Testis (tissue), 2 donors: ENCODE data around the gene ANKS1B.

Experiments
- POLR2A ChIP-seq: fragments of 450-650 bp; IDR thresholded peaks from one replicate; pipeline ENCODE4 v1.6.1; 2017; ENCODE audit warnings: antibody characterized with exemption, mild to moderate bottlenecking, moderate library complexity
- TF ChIP-seq, protein P1 (sequence below), 3 experiments: fragments of 450-650 bp in 2 of 3; fragments of 200-600 bp in 1 of 3; sonication (generic) in 1 of 3; IDR thresholded peaks; one replicate each; pipeline ENCODE4 v1.5.1; 2016 to 2019; ENCODE audit warnings: antibody characterized with exemption in 3 of 3, mild to moderate bottlenecking in 2 of 3, moderate library complexity in 1 of 3

- TF ChIP-seq, protein P1, sequence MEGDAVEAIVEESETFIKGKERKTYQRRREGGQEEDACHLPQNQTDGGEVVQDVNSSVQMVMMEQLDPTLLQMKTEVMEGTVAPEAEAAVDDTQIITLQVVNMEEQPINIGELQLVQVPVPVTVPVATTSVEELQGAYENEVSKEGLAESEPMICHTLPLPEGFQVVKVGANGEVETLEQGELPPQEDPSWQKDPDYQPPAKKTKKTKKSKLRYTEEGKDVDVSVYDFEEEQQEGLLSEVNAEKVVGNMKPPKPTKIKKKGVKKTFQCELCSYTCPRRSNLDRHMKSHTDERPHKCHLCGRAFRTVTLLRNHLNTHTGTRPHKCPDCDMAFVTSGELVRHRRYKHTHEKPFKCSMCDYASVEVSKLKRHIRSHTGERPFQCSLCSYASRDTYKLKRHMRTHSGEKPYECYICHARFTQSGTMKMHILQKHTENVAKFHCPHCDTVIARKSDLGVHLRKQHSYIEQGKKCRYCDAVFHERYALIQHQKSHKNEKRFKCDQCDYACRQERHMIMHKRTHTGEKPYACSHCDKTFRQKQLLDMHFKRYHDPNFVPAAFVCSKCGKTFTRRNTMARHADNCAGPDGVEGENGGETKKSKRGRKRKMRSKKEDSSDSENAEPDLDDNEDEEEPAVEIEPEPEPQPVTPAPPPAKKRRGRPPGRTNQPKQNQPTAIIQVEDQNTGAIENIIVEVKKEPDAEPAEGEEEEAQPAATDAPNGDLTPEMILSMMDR (IDR thresholded peaks at IDR 0.05): no peak
- TF ChIP-seq POLR2A: no peak
Measured at GRCh38 chr12:99418379-99418778, 566.4 kb downstream of the ANKS1B start.
